ENCODE results near the gene ZAP70. TPM values are rescaled to one million over a fixed set of nuclear protein-coding genes. Genes with fewer than 3 reads are reported as not detected.

ZAP70 gene
- total RNA-seq, 1 donor, result under 0.01 TPM

GRCh38 chr2:97764559-97765263, 51.3 kb downstream of the ZAP70 start:
- H4K20me1 ChIP-seq (ENCODE audit: insufficient read depth, low read length), result no peaks in the 10 kb centered on the region
- H2AFZ ChIP-seq (ENCODE audit: low read length), result no peak overlapping the region
- H3K27me3 ChIP-seq (ENCODE audit: insufficient read depth, low read length), result no peaks in the 10 kb centered on the region
- peaks cover 46% of the 10 kb centered on the region for H3K36me3 ChIP-seq (ENCODE audit: insufficient read depth, low read length)
- TF ChIP-seq CTCF (IDR thresholded peaks at IDR 0.05; ENCODE audit: extremely low read depth, low read depth, low read length), result no peak
- no peak overlapping the region for H3K4me3 ChIP-seq (ENCODE audit: insufficient read depth, low read length)
- no peaks in the 10 kb centered on the region for H3K79me2 ChIP-seq (ENCODE audit: insufficient read depth, low read length)
- H3K27ac ChIP-seq (ENCODE audit: low read depth, low read length), result no peak overlapping the region
- H3K4me2 ChIP-seq (ENCODE audit: insufficient read depth, low read length), result no peak overlapping the region
- DNase-seq (ENCODE audit: insufficient read length, low spot score, missing footprints), result no peak
- H3K9me3 ChIP-seq (ENCODE audit: low read depth, low read length), result no peaks in the 10 kb centered on the region
- no peaks in the 10 kb centered on the region for H3K4me1 ChIP-seq (ENCODE audit: insufficient read depth, low read length)

DNA sequence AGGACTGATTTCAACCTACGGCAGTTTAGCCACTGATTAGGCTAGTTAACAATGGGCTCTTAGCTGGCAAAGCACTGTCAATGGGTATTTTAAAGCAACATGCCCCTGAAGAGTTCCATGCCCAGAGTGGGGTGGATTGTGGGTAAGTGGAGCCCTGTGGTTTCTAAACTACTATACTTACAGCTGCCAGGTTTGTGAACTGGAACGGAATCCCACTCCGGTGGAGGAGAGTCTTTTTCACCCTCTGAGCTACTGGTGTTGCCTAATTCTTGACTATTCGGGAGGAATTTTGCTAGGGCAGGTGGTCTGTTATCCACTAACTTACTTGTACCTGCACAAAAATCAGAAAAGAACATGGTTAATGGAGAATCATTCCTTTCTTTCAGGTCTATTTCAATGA, 52.6 kb downstream of the ZAP70 start:
- Histone ChIP-seq H3K9me3 (ENCODE audit: low read depth, low read length) (no peaks in the 10 kb centered on the region), H4K20me1 (ENCODE audit: insufficient read depth, low read length) (no peaks in the 10 kb centered on the region), H3K4me3 (ENCODE audit: insufficient read depth, low read length) (no peak overlapping the region), H3K27ac (ENCODE audit: low read depth, low read length) (no peak overlapping the region), H3K4me1 (ENCODE audit: insufficient read depth, low read length) (no peaks in the 10 kb centered on the region), H3K27me3 (ENCODE audit: insufficient read depth, low read length) (no peaks in the 10 kb centered on the region), H3K4me2 (ENCODE audit: insufficient read depth, low read length) (no peak overlapping the region), H2AFZ (ENCODE audit: low read length) (no peak overlapping the region), H3K36me3 (ENCODE audit: insufficient read depth, low read length) (peaks cover 34% of the 10 kb centered on the region), H3K79me2 (ENCODE audit: insufficient read depth, low read length) (no peaks in the 10 kb centered on the region)
- TF ChIP-seq CTCF (IDR thresholded peaks at IDR 0.05; ENCODE audit: extremely low read depth, low read depth, low read length), result no peak
- DNase-seq (ENCODE audit: insufficient read length, low spot score, missing footprints), result no peak

DNA sequence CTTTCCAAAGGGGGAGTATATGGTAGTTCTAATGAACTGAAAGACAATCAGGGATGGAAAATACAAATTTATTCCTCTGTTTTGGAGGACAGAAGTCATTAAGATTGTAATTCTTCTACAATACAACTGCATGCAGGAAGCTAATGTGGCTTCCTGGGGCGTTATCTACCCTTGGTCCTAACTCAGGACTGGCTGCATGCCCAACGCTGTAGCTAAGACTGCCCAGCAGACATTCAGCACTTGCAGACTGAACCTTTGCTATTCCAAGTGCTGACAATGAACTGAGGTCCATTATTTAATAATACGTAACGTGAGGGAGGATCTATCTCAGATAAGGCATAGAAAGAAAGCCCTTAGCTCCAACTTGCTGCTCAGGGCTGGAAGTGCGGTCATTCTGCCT, 53.2 kb downstream of the ZAP70 start:
- Histone ChIP-seq H3K9me3 (ENCODE audit: low read depth, low read length) (no peaks in the 10 kb centered on the region), H3K27ac (ENCODE audit: low read depth, low read length) (no peak overlapping the region), H4K20me1 (ENCODE audit: insufficient read depth, low read length) (no peaks in the 10 kb centered on the region), H3K4me2 (ENCODE audit: insufficient read depth, low read length) (no peak overlapping the region), H3K4me3 (ENCODE audit: insufficient read depth, low read length) (no peak overlapping the region), H3K4me1 (ENCODE audit: insufficient read depth, low read length) (no peaks in the 10 kb centered on the region), H3K79me2 (ENCODE audit: insufficient read depth, low read length) (no peaks in the 10 kb centered on the region), H3K36me3 (ENCODE audit: insufficient read depth, low read length) (peaks cover 29% of the 10 kb centered on the region), H2AFZ (ENCODE audit: low read length) (no peak overlapping the region), H3K27me3 (ENCODE audit: insufficient read depth, low read length) (no peaks in the 10 kb centered on the region)
- DNase-seq (ENCODE audit: insufficient read length, low spot score, missing footprints), result no peak
- TF ChIP-seq CTCF (IDR thresholded peaks at IDR 0.05; ENCODE audit: extremely low read depth, low read depth, low read length), result no peak

GRCh38 chr2:97769308-97769707, 55.9 kb downstream of the ZAP70 start:
- Histone ChIP-seq H3K27ac (ENCODE audit: low read depth, low read length) (no peak overlapping the region), H3K4me1 (ENCODE audit: insufficient read depth, low read length) (no peaks in the 10 kb centered on the region), H3K27me3 (ENCODE audit: insufficient read depth, low read length) (no peaks in the 10 kb centered on the region), H4K20me1 (ENCODE audit: insufficient read depth, low read length) (no peaks in the 10 kb centered on the region), H3K36me3 (ENCODE audit: insufficient read depth, low read length) (peaks cover 40% of the 10 kb centered on the region), H3K4me3 (ENCODE audit: insufficient read depth, low read length) (no peak overlapping the region), H3K4me2 (ENCODE audit: insufficient read depth, low read length) (no peak overlapping the region), H3K79me2 (ENCODE audit: insufficient read depth, low read length) (no peaks in the 10 kb centered on the region), H3K9me3 (ENCODE audit: low read depth, low read length) (no peaks in the 10 kb centered on the region), H2AFZ (ENCODE audit: low read length) (no peak overlapping the region)
- no peak for TF ChIP-seq CTCF (IDR thresholded peaks at IDR 0.05; ENCODE audit: extremely low read depth, low read depth, low read length)
- DNase-seq (ENCODE audit: insufficient read length, low spot score, missing footprints), result no peak

Measured in osteoblast (primary cell).